Right ventricle myocardium superior (tissue), 1 donor: ENCODE data around the gene DUOXA2. TPM values are rescaled to one million over a fixed set of nuclear protein-coding genes. Genes with fewer than 3 reads are reported as not detected.

Experiments
- total RNA-seq: library from RNA; stranded (reverse); fragmentation: NEBNext Ultra II Directional; extraction: Animal tissue kit (Norgen Biotek cat#: 25700); gene quantifications from one replicate; pipeline ENCODE4 v1.2.1, GENCODE V29; 2021
- donor health status: DM: no; HTN: yes; CAD: no; lungs with severe emphysema.

Gene DUOXA2
- total RNA-seq, 1 donor from 2014 or later: not detected

Other genes with a start within 250 kb of the DUOXA2 start
- gene TERB2, start 157.6 kb upstream of the DUOXA2 start, total RNA-seq: not detected
- gene SORD, start 91.1 kb upstream of the DUOXA2 start, total RNA-seq: 12.1 TPM
- 0.08 TPM for gene DUOX2, start 154 bp upstream of the DUOXA2 start, total RNA-seq
- gene DUOXA1, start 15.6 kb downstream of the DUOXA2 start, total RNA-seq: 0.56 TPM
- 1.2 TPM for gene DUOX1, start 15.7 kb downstream of the DUOXA2 start, total RNA-seq
- gene SHF, start 73.6 kb downstream of the DUOXA2 start, total RNA-seq: 3.3 TPM
- gene SLC28A2, start 137.9 kb downstream of the DUOXA2 start, total RNA-seq: not detected